PC-9 (cell line): ENCODE results near the gene PCMT1.

Source experiments
- EZH2 ChIP-seq: fragments of 200-600 bp; sonication (generic); IDR thresholded peaks from 2 replicates; pipeline ENCODE4 v1.8.0; 2017; ENCODE audit warnings: antibody characterized with exemption, low read depth
- TF ChIP-seq, protein P1 (sequence below): fragments of 200-600 bp; sonication (generic); conservative IDR thresholded peaks from 2 replicates; pipeline ENCODE4 v1.6.1; 2017; ENCODE audit warnings: mixed run types, antibody characterized with exemption, mild to moderate bottlenecking, moderate library complexity

DNA sequence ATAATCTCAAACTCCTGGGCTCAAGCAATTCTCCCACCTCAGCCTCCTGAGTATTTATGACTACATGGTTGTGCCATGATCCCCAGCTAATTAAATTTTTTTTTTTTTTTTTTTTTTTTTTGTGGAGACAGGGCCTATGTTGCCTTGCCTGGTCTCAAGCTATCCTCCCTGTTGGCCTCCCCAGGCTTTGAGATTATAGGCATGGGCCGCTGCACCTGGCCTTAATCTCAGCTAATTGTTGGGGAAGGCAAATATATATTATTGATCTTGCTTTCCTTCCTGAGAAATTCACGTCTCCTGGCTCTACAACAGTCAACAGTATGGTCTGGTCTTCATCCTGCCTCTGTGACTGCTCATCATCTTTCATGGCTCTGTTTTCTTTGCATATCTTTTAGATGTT is 20.1 kb downstream of the PCMT1 start:
- TF ChIP-seq, protein P1, sequence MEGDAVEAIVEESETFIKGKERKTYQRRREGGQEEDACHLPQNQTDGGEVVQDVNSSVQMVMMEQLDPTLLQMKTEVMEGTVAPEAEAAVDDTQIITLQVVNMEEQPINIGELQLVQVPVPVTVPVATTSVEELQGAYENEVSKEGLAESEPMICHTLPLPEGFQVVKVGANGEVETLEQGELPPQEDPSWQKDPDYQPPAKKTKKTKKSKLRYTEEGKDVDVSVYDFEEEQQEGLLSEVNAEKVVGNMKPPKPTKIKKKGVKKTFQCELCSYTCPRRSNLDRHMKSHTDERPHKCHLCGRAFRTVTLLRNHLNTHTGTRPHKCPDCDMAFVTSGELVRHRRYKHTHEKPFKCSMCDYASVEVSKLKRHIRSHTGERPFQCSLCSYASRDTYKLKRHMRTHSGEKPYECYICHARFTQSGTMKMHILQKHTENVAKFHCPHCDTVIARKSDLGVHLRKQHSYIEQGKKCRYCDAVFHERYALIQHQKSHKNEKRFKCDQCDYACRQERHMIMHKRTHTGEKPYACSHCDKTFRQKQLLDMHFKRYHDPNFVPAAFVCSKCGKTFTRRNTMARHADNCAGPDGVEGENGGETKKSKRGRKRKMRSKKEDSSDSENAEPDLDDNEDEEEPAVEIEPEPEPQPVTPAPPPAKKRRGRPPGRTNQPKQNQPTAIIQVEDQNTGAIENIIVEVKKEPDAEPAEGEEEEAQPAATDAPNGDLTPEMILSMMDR, result no peak
- no peak for TF ChIP-seq EZH2
